Measurements from ENCODE around the gene EFCAB13.

- TF ChIP-seq CTCF (conservative IDR thresholded peaks at IDR 0.05; ENCODE audit: low read depth, low read length) (no peak), EZH2 (IDR thresholded peaks at IDR 0.05; ENCODE audit: borderline replicate concordance, low read depth, low read length, poor library complexity, severe bottlenecking) (no peak)
Observed at GRCh38 chr17:47289302-47289701, 34.5 kb upstream of the EFCAB13 start.
